IMR-90 (cell line): Measurements from ENCODE around the gene PDGFD. TPM values are rescaled to one million over a fixed set of nuclear protein-coding genes. Genes with fewer than 3 reads are reported as not detected.

ENCODE experiments used
- ATAC-seq: fragments of 200-7000 bp; cut with Tn5 transposase; 2 replicates; pipeline ENCODE4 v1.9.1; 2020; ENCODE audit warnings: low read depth, mild to moderate bottlenecking, moderate library complexity
- BruUV-seq: library from RNA; stranded (reverse); fragments of 400-500 nt; replicated peaks from 2 replicates; lab custom pipeline; 2021; lab: Mats Ljungman, UMichigan
- CTCF ChIA-PET: fragments of 300-600 bp; formaldehyde crosslinking; extraction: SDS; loops from one replicate; lab custom pipeline; 2021; ENCODE audit warnings: antibody characterized with exemption; lab: Yijun Ruan, JAX
- POLR2A ChIA-PET: fragments of 300-600 bp; sonication (Branson Sonifier 250); formaldehyde crosslinking; loops from one replicate; lab custom pipeline; 2022; ENCODE audit warnings: antibody characterized with exemption; ENCODE audit not compliant: unreplicated experiment; lab: Charles Lee
- DNase-seq: peaks from one replicate; pipeline ENCODE4 v3.0.0; 2013
- H2AFZ ChIP-seq: replicated peaks from 2 replicates; pipeline ENCODE3; 2013; ENCODE audit warnings: low read length, mild to moderate bottlenecking; ENCODE audit not compliant: poor library complexity
- H2AK5ac ChIP-seq: 2 replicates; pipeline ENCODE4 v1.6.1; 2013; ENCODE audit warnings: low read depth, low read length, inconsistent platforms
- H2AK9ac ChIP-seq: replicated peaks from 2 replicates; pipeline ENCODE3; 2013; ENCODE audit warnings: mild to moderate bottlenecking, low read depth, low read length, moderate library complexity; ENCODE audit not compliant: poor library complexity
- H2BK120ac ChIP-seq: 2 replicates; pipeline ENCODE4 v1.6.1; 2013; ENCODE audit warnings: low read depth, low read length, inconsistent platforms
- H2BK15ac ChIP-seq: 3 replicates; pipeline ENCODE4 v1.6.1; 2013; ENCODE audit warnings: low read depth, low read length, inconsistent platforms
- H2BK20ac ChIP-seq: 2 replicates; pipeline ENCODE4 v1.6.1; 2013; ENCODE audit warnings: low read depth, mild to moderate bottlenecking, inconsistent platforms, low read length, moderate library complexity
- H2BK5ac ChIP-seq: 2 replicates; pipeline ENCODE4 v1.6.1; 2013; ENCODE audit warnings: mild to moderate bottlenecking, low read depth, low read length, inconsistent platforms; ENCODE audit not compliant: poor library complexity, severe bottlenecking
- H3K14ac ChIP-seq: replicated peaks from 2 replicates; pipeline ENCODE4 v1.6.1; 2013; ENCODE audit warnings: low read depth, low read length, inconsistent platforms
- H3K18ac ChIP-seq: 2 replicates; pipeline ENCODE4 v1.6.1; 2013; ENCODE audit warnings: low read depth, low read length, control low read depth
- H3K23ac ChIP-seq: 2 replicates; pipeline ENCODE4 v1.6.1; 2013; ENCODE audit warnings: low read depth, low read length, inconsistent platforms
- H3K27ac ChIP-seq: 2 replicates; pipeline ENCODE4 v1.5.1; 2013; ENCODE audit warnings: mild to moderate bottlenecking, control low read depth, low read length; ENCODE audit not compliant: insufficient read depth
- H3K27me3 ChIP-seq: 2 replicates; pipeline ENCODE4 v1.6.1; 2013; ENCODE audit warnings: low read length; ENCODE audit not compliant: control insufficient read depth, insufficient read depth
- H3K36me3 ChIP-seq: 2 replicates; pipeline ENCODE4 v1.6.1; 2013; ENCODE audit warnings: low read length, mixed read lengths; ENCODE audit not compliant: control insufficient read depth, insufficient read depth
- H3K4ac ChIP-seq: 2 replicates; pipeline ENCODE4 v1.6.1; 2013; ENCODE audit warnings: low read depth, low read length, inconsistent platforms
- H3K4me1 ChIP-seq: 2 replicates; pipeline ENCODE4 v1.6.1; 2013; ENCODE audit warnings: low read length, mixed read lengths; ENCODE audit not compliant: control insufficient read depth, insufficient read depth
- H3K4me2 ChIP-seq: 2 replicates; pipeline ENCODE4 v1.6.1; 2013; ENCODE audit warnings: low read depth, mild to moderate bottlenecking, control low read depth, low read length, moderate library complexity
- H3K4me3 ChIP-seq: 2 replicates; pipeline ENCODE4 v1.5.1; 2013; ENCODE audit warnings: low read depth, mild to moderate bottlenecking, control low read depth, low read length, moderate library complexity; ENCODE audit not compliant: insufficient read depth
- H3K56ac ChIP-seq: 2 replicates; pipeline ENCODE4 v1.6.1; 2013; ENCODE audit warnings: low read length, inconsistent platforms; ENCODE audit not compliant: insufficient read depth; ENCODE audit errors: extremely low read depth
- H3K79me1 ChIP-seq, 2 experiments: 2 replicates each; pipeline ENCODE4 v1.6.1; 2013; ENCODE audit warnings: low read length in 2 of 2, inconsistent platforms in 1 of 2, low read depth in 1 of 2
- H3K9ac ChIP-seq: 2 replicates; pipeline ENCODE4 v1.6.1; 2013; ENCODE audit warnings: low read depth, low read length, control low read depth
- H3K9me1 ChIP-seq: 2 replicates; pipeline ENCODE4 v1.6.1; 2013; ENCODE audit warnings: low read length, inconsistent platforms; ENCODE audit not compliant: insufficient read depth
- H3K9me3 ChIP-seq: 2 replicates; pipeline ENCODE4 v1.6.1; 2013; ENCODE audit warnings: low read length; ENCODE audit not compliant: control insufficient read depth, insufficient read depth
- H4K20me1 ChIP-seq: 2 replicates; pipeline ENCODE4 v1.6.1; 2013; ENCODE audit warnings: low read length, inconsistent platforms; ENCODE audit not compliant: insufficient read depth
- H4K5ac ChIP-seq: 2 replicates; pipeline ENCODE4 v1.6.1; 2013; ENCODE audit warnings: mild to moderate bottlenecking, low read depth, low read length, control low read depth
- H4K8ac ChIP-seq, 2 experiments: 2 replicates each; pipeline ENCODE4 v1.6.1; 2013; ENCODE audit warnings: low read depth in 2 of 2, low read length in 2 of 2, control low read depth in 1 of 2, inconsistent platforms in 1 of 2
- H4K91ac ChIP-seq: 2 replicates; pipeline ENCODE4 v1.6.1; 2013; ENCODE audit warnings: low read depth, low read length, inconsistent platforms; ENCODE audit not compliant: insufficient read depth
- CEBPB ChIP-seq: IDR thresholded peaks from 2 replicates; pipeline ENCODE4 v1.6.1; 2012; ENCODE audit warnings: low read depth, low read length, improper control_type of control experiment
- CHD1 ChIP-seq: IDR thresholded peaks from 2 replicates; pipeline ENCODE4 v1.6.1; 2012; ENCODE audit warnings: low read depth, low read length, improper control_type of control experiment
- FOS ChIP-seq: fragments of 150-350 bp; IDR thresholded peaks from 2 replicates; pipeline ENCODE4 v1.6.1; 2016; ENCODE audit warnings: low read depth, low read length
- MAFK ChIP-seq: IDR thresholded peaks from 2 replicates; pipeline ENCODE4 v1.6.1; 2012; ENCODE audit warnings: low read depth, low read length, improper control_type of control experiment
- MAZ ChIP-seq: IDR thresholded peaks from 2 replicates; pipeline ENCODE4 v1.6.1; 2012; ENCODE audit warnings: low read depth, mild to moderate bottlenecking, low read length, improper control_type of control experiment, moderate library complexity, borderline replicate concordance
- MXI1 ChIP-seq: IDR thresholded peaks from 2 replicates; pipeline ENCODE4 v1.6.1; 2012; ENCODE audit warnings: low read depth, mild to moderate bottlenecking, low read length, moderate library complexity, borderline replicate concordance
- NFE2L2 ChIP-seq: fragments of 150-350 bp; IDR thresholded peaks from 2 replicates; pipeline ENCODE4 v1.6.1; 2016; ENCODE audit warnings: low read depth, mild to moderate bottlenecking, low read length
- POLR2A ChIP-seq: IDR thresholded peaks from 2 replicates; pipeline ENCODE4 v1.6.1; 2012; ENCODE audit warnings: mild to moderate bottlenecking, low read depth, low read length
- RAD21 ChIP-seq: IDR thresholded peaks from 2 replicates; pipeline ENCODE4 v1.6.1; 2012; ENCODE audit warnings: low read length, improper control_type of control experiment
- RCOR1 ChIP-seq: IDR thresholded peaks from 2 replicates; pipeline ENCODE4 v1.6.1; 2012; ENCODE audit warnings: mild to moderate bottlenecking, low read length, improper control_type of control experiment; ENCODE audit not compliant: insufficient replicate concordance
- RFX5 ChIP-seq: IDR thresholded peaks from 2 replicates; pipeline ENCODE4 v1.8.0; 2012; ENCODE audit warnings: low read depth, mild to moderate bottlenecking, low read length, moderate library complexity
- SMC3 ChIP-seq: fragments of 150-350 bp; IDR thresholded peaks from 2 replicates; pipeline ENCODE4 v1.6.1; 2016; ENCODE audit warnings: low read depth, mild to moderate bottlenecking, antibody characterized with exemption, low read length, moderate library complexity
- WGBS, 2 experiments: methylation state at CpG; one replicate each; pipeline versions ENCODE4 v1.1.5 to v1.1.7; 2013; ENCODE audit warnings: missing lambda C conversion rate in 2 of 2; ENCODE audit not compliant: insufficient read length in 1 of 2; ENCODE audit errors: extremely low coverage in 2 of 2; 5-methylcytosine and 5-hydroxymethylcytosine counted together
- dilution Hi-C: fragments of 300-500 bp; cut with HindIII; formaldehyde crosslinking; loops from one replicate; pipeline ENCODE4 v1.14.3; 2018; ENCODE audit warnings: low sequenced_read_pairs; ENCODE audit not compliant: unreplicated experiment
- in situ Hi-C: fragments of 300-500 bp; cut with MboI; formaldehyde crosslinking; loops from 3 replicates; pipeline ENCODE4 v1.14.3; 2019; ENCODE audit warnings: low sequenced_read_pairs, inconsistent platforms, mixed read lengths
- intact Hi-C: fragments of 100-400 bp; cut with micrococcal nuclease; formaldehyde crosslinking; loops from 2 replicates; pipeline ENCODE4 v1.10.0; 2022
- polyA plus RNA-seq, 3 experiments: library from polyadenylated mRNA; depleted of rRNA; stranded (reverse); fragments of >200 nt; gene quantifications; 2 replicates each; pipeline ENCODE4 v1.2.3, GENCODE V29; 2012; ENCODE audit warnings: low replicate concordance in 1 of 3
- total RNA-seq: library from RNA; depleted of rRNA; stranded (reverse); fragments of >200 nt; gene quantifications from 2 replicates; pipeline ENCODE4 v1.2.3, GENCODE V29; 2012
- TF ChIP-seq, protein P1 (sequence below): fragments of 150-350 bp; IDR thresholded peaks from 2 replicates; pipeline ENCODE4 v1.6.1; 2016; ENCODE audit warnings: low read depth, mild to moderate bottlenecking, low read length, moderate library complexity, borderline replicate concordance
- TF ChIP-seq, protein P2 (sequence below): conservative IDR thresholded peaks from 2 replicates; pipeline ENCODE4 v1.5.1; 2012; ENCODE audit warnings: mild to moderate bottlenecking, low read depth, low read length, improper control_type of control experiment
- TF ChIP-seq, protein P3 (sequence below): fragments of 150-350 bp; IDR thresholded peaks from 2 replicates; pipeline ENCODE4 v1.6.1; 2017; ENCODE audit warnings: mild to moderate bottlenecking, antibody characterized with exemption, low read length, low read depth

Gene PDGFD
- total and polyA plus RNA-seq, 2 of the 4 experiments (the other 2 are of a cell fraction) = 2.1 to 3.0 TPM

DNA sequence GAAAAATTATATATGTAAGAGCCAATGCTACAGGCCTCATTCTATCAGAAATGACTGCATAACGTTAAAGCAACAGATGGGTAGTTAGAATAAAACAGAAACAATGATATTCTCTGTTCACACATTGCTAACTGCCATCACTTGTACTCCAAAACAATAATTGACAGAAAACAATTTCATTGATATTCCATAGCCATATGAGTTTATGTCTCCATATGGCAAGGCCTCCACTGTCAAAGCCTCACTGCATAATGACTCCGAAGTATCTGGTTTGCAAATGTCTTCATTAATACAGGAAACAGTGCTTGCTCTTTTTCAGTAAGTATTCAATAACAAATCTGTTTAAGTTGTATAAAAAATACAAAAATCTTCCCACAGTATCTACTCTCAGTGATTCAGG lies 117.6 kb downstream of the PDGFD start:
- H2BK15ac ChIP-seq = no peak overlapping the region

More for the DNA sequence above, 117.6 kb downstream of the PDGFD start:
- Histone ChIP-seq H3K56ac (no peak overlapping the region), H3K27ac (no peak overlapping the region), H4K91ac (no peak overlapping the region), H3K4me3 (no peak overlapping the region), H3K4me2 (no peak overlapping the region), H2AK5ac (no peak overlapping the region), H3K27me3 (no peaks in the 10 kb centered on the region), H3K9me3 (no peaks in the 10 kb centered on the region), H3K79me1 (no peaks in the 10 kb centered on the region), H3K4ac (no peak overlapping the region), H3K18ac (no peak overlapping the region), H2BK20ac (no peak overlapping the region), H2AK9ac (no peak overlapping the region), H3K4me1 (peaks cover 6% of the 10 kb centered on the region), H2BK120ac (no peak overlapping the region), H3K23ac (no peak overlapping the region), H4K8ac (no peak overlapping the region), H3K36me3 (no peaks in the 10 kb centered on the region), H3K14ac (no peak overlapping the region), H3K9me1 (no peaks in the 10 kb centered on the region), H3K9ac (no peak overlapping the region), H4K5ac (no peak overlapping the region), H2AFZ (no peak overlapping the region), H2BK5ac (no peak overlapping the region), H4K20me1 (no peaks in the 10 kb centered on the region)
- dilution Hi-C loops (no loop called here), in situ Hi-C loops (no loop called here), intact Hi-C loops (no loop called here)
- DNase-seq (no peak), ATAC-seq (no peak)
- TF ChIP-seq, protein P1, sequence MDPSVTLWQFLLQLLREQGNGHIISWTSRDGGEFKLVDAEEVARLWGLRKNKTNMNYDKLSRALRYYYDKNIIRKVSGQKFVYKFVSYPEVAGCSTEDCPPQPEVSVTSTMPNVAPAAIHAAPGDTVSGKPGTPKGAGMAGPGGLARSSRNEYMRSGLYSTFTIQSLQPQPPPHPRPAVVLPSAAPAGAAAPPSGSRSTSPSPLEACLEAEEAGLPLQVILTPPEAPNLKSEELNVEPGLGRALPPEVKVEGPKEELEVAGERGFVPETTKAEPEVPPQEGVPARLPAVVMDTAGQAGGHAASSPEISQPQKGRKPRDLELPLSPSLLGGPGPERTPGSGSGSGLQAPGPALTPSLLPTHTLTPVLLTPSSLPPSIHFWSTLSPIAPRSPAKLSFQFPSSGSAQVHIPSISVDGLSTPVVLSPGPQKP = no peak
- no peak for TF ChIP-seq MXI1
- no peak for TF ChIP-seq POLR2A
- TF ChIP-seq MAFK = no peak
- no peak for TF ChIP-seq FOS
- TF ChIP-seq CHD1 = no peak
- no peak for TF ChIP-seq RAD21
- TF ChIP-seq NFE2L2 = no peak
- no peak for TF ChIP-seq SMC3
- TF ChIP-seq RCOR1 = no peak
- TF ChIP-seq, protein P2, sequence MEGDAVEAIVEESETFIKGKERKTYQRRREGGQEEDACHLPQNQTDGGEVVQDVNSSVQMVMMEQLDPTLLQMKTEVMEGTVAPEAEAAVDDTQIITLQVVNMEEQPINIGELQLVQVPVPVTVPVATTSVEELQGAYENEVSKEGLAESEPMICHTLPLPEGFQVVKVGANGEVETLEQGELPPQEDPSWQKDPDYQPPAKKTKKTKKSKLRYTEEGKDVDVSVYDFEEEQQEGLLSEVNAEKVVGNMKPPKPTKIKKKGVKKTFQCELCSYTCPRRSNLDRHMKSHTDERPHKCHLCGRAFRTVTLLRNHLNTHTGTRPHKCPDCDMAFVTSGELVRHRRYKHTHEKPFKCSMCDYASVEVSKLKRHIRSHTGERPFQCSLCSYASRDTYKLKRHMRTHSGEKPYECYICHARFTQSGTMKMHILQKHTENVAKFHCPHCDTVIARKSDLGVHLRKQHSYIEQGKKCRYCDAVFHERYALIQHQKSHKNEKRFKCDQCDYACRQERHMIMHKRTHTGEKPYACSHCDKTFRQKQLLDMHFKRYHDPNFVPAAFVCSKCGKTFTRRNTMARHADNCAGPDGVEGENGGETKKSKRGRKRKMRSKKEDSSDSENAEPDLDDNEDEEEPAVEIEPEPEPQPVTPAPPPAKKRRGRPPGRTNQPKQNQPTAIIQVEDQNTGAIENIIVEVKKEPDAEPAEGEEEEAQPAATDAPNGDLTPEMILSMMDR = no peak
- TF ChIP-seq, protein P3, sequence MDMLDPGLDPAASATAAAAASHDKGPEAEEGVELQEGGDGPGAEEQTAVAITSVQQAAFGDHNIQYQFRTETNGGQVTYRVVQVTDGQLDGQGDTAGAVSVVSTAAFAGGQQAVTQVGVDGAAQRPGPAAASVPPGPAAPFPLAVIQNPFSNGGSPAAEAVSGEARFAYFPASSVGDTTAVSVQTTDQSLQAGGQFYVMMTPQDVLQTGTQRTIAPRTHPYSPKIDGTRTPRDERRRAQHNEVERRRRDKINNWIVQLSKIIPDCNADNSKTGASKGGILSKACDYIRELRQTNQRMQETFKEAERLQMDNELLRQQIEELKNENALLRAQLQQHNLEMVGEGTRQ = no peak
- TF ChIP-seq CEBPB = no peak
- TF ChIP-seq RFX5 = no peak
- TF ChIP-seq MAZ = no peak
- no CpG with 5 or more reads among the region's 2 CpGs for WGBS, 2 experiments
- CTCF ChIA-PET = no interaction called here
- BruUV-seq = no TSS peak
- POLR2A ChIA-PET = no interaction called here
